Choroid plexus epithelial cell (primary cell): ENCODE data around the gene DAPL1.
A peak's percentile ranks its signal among the peaks of the same experiment; 100 is the strongest.

Experiments
- DNase-seq: peaks from one replicate; pipeline ENCODE4 v3.0.0-alpha.2; 2010; ENCODE audit warnings: low read depth
- H3K4me3 ChIP-seq: 2 replicates; pipeline ENCODE4 v1.5.1; 2011; ENCODE audit warnings: low read depth, mild to moderate bottlenecking, control low read depth, low read length, moderate library complexity
- TF ChIP-seq, protein P1 (sequence below): conservative IDR thresholded peaks from 2 replicates; pipeline ENCODE4 v1.5.1; 2011; ENCODE audit warnings: low read depth, mild to moderate bottlenecking, control low read depth, inconsistent platforms, low read length, moderate library complexity

Gene DAPL1

DNA sequence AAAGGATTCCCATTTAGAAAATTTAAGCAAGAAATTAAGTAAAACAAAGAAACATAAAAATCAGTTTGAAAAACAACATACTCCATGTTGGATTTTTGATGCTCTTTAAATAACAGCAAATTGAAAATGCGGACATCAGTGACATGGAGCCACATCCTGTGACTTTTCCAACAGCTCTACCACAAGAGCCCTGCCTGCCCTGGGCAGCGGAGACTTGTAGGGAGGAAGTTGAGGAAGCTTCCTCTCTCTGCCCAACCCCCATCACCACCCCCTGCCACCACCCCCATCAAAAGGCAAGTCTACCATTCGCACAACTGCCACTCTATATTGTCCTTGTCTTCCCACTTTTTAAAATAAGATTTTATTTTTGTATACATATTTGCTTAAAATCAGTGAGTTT, 32.8 kb upstream of the DAPL1 start:
- TF ChIP-seq, protein P1, sequence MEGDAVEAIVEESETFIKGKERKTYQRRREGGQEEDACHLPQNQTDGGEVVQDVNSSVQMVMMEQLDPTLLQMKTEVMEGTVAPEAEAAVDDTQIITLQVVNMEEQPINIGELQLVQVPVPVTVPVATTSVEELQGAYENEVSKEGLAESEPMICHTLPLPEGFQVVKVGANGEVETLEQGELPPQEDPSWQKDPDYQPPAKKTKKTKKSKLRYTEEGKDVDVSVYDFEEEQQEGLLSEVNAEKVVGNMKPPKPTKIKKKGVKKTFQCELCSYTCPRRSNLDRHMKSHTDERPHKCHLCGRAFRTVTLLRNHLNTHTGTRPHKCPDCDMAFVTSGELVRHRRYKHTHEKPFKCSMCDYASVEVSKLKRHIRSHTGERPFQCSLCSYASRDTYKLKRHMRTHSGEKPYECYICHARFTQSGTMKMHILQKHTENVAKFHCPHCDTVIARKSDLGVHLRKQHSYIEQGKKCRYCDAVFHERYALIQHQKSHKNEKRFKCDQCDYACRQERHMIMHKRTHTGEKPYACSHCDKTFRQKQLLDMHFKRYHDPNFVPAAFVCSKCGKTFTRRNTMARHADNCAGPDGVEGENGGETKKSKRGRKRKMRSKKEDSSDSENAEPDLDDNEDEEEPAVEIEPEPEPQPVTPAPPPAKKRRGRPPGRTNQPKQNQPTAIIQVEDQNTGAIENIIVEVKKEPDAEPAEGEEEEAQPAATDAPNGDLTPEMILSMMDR, result no peak
- H3K4me3 ChIP-seq, result no peak overlapping the region
- DNase-seq, result no peak

DNA sequence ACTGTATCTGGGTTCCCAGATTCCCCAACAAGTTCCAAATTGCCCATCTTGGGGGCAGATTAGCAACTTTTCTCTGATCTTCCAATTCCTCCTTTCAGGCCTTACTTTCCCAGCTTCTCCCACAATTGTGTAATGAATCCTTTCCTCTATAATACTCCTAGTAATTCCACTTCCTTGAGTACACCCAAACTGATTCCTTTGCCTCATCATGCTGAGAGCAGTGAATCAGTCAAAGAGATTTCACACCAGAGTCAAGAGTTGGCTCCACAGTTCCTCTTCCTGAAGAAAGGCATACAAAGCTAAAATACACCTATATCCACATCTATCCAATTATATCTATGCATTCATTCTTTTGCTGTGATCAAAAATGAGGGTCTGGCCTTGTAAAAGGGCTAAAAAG, 28.6 kb upstream of the DAPL1 start:
- TF ChIP-seq, protein P1, result no peak
- DNase-seq, result no peak
- H3K4me3 ChIP-seq, result no peak overlapping the region

DNA sequence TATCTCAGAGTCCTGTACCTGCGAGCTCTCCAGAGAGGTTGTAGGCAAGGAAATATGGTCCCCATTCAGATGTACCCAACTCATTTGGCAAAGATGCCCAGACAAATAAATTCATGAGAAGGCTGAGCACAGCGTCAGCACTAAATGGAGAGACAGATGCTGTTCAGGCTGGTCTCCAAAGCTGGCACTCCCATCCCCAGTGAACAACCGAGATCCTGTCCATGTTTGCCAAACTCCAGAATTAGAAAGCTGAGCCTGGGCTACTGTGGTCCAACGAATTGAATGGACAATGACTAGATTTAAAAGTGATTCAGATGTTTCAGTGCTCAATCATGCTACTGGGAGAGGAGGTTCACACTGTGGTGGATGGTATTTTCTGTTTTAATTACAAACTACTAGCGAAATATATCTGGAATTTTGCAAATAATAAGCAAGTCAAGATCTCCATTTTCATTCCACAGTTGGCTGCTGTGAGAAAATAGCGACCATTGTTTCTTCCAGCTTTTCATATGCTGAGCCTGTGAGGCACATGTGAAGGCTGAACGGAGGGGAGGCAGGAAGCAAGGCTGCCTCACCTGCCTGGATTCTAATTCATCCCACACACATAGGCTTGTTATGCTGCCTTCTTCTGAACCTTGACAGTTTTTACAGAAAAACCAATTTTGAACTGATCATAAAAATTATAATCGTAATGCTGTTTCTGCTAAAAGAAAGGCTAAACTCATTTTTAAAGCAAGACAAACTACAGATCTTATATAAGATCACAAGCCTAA, 22.6 kb upstream of the DAPL1 start:
- TF ChIP-seq, protein P1, result no peak
- no peak for DNase-seq
- no peak overlapping the region for H3K4me3 ChIP-seq

DNA sequence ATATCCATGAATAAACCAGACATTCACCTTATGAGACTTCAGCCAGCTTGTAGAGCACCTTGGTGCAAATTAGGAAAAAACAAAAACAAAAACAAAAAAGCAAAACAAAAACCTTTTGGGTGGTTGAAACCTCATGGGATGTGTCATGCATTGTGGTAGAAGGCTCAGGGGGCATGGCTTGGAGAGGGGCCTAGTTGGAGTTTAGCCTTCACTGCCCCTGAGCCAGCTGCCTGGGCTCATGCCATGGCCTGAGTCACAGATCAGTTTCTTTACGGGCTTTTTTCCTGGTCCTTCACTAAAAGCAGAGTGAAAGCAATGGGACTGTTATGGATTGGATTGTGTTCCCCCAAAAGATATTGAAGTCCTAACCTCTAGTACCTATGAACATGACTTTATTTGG, 22.0 kb upstream of the DAPL1 start:
- no peak overlapping the region for H3K4me3 ChIP-seq
- DNase-seq, result peak; percentile 7
- TF ChIP-seq, protein P1, result no peak

DNA sequence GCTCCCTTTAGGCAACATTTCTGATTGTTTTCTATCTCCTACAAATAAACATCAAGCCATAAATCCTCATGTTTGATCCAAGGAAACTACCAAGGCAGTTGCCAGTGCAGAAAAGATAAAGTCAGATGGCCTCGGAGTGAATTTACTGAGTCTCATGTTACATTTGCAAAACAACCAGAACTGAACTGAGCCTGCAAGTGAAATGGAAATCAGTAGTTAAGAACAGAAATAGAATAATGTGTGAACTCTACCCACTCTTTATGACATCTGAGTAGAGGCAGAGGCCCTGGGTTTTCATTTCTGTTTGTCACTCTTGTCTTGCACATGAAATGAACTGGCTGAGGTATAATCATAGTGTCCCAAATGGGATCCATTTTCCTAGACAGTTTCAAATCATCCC, 20.4 kb upstream of the DAPL1 start:
- H3K4me3 ChIP-seq, result no peak overlapping the region
- peak; percentile 8 for DNase-seq
- TF ChIP-seq, protein P1, result no peak

DNA sequence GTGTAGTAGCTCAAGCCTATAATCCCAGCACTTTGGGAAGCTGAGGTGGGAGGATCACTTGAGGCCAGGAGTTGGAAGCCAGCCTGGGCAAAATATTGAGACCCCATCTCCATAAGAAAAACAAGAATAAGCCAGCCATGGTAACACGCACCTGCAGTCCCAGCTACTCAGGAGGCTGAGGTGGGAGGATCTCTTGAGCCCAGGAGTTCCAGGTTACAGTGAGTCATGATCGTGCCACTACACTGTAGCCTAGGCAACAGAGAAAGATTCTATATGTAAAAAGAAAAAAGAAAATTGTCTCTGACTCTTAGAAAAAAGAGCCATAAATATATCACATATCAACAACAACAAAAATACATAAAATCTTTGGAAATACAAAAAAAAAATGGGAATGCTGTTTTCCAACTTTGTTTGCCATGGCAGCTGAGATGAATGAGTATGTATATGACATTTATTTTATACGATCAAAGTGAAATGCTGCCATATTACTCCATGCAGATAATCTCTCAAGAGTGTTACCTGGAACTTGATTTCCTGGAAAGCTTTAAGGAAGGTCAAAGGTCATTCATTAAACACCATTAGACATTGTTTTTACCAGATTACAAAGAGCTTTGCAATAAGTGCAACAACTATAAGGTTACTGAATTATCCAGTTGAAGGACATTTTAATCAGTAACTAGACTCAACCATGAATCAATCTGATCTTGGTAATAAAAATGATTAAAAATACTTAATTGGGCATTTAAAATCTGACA, 19.7 kb upstream of the DAPL1 start:
- TF ChIP-seq, protein P1, result no peak
- no peak overlapping the region for H3K4me3 ChIP-seq
- no peak for DNase-seq
